ENCODE data around the gene COL20A1. TPM values are rescaled to one million over a fixed set of nuclear protein-coding genes. Genes with fewer than 3 reads are reported as not detected.

The COL20A1 gene
- total and polyA plus RNA-seq, 2 of the 13 experiments (the other 11 are each of a cell fraction or from before 2014, with no cell fraction given): not detected

GRCh38 chr20:63287697-63288580 is 5.0 kb upstream of the COL20A1 start (continued):
- TF ChIP-seq CENPT (CRISPR knock-in tag; IDR thresholded peaks at IDR 0.05; ENCODE audit: low read depth) (no peak), SRSF1 (optimal IDR thresholded peaks at IDR 0.05; ENCODE audit: low read depth, low read length) (no peak), AGO2 (optimal IDR thresholded peaks at IDR 0.05; ENCODE audit: low read depth, low read length) (peak; percentile 82), ZNF816 (CRISPR knock-in tag; IDR thresholded peaks at IDR 0.05; ENCODE audit: borderline replicate concordance) (no peak), SMC3 (IDR thresholded peaks at IDR 0.05; ENCODE audit: low read length) (no peak), ZNF124 (CRISPR knock-in tag; IDR thresholded peaks at IDR 0.05) (no peak), PAXIP1 (CRISPR knock-in tag; conservative IDR thresholded peaks at IDR 0.05) (no peak), SP2 (CRISPR knock-in tag; IDR thresholded peaks at IDR 0.05) (no peak), TEAD3 (CRISPR knock-in tag; optimal IDR thresholded peaks at IDR 0.05; ENCODE audit: borderline replicate concordance) (no peak), HIC2 (CRISPR knock-in tag; IDR thresholded peaks at IDR 0.05; ENCODE audit: low read depth) (no peak), PRPF4 (IDR thresholded peaks at IDR 0.05; ENCODE audit: low read depth, low read length, poor library complexity, severe bottlenecking) (no peak), ZHX1 (CRISPR knock-in tag; IDR thresholded peaks at IDR 0.05; ENCODE audit: low read depth) (peak; percentile 54; the same call in 1 of the 2 replicates)
